ENCODE measurements around the gene VGLL4.
"Not testable (repeated sequence)": the region's sequence is repeated elsewhere in the genome, so short reads cannot be mapped to it uniquely, and the experiment has no call there.

Gene VGLL4

GRCh38 chr3:11607816-11608215 is 35.9 kb downstream of the VGLL4 start:
- Mint-ChIP-seq H3K4me1 (peaks cover 81% of the 10 kb centered on the region), H3K27me3 (no peaks in the 10 kb centered on the region), H3K9me3 (no peaks in the 10 kb centered on the region)

GRCh38 chr3:11606865-11607440 is 36.8 kb downstream of the VGLL4 start:
- Mint-ChIP-seq H3K27me3 (no peaks in the 10 kb centered on the region), H3K36me3 (peaks cover 6% of the 10 kb centered on the region), H3K4me3 (no peak overlapping the region), H3K9me3 (no peaks in the 10 kb centered on the region), H3K27ac (peak overlapping the region; percentile 67), H3K4me1 (peaks cover 78% of the 10 kb centered on the region)

More at GRCh38 chr3:11607816-11608215, 35.9 kb downstream of the VGLL4 start:
- Mint-ChIP-seq H3K4me3 (no peak overlapping the region), H3K27ac (no peak overlapping the region), H3K36me3 (peaks cover 6% of the 10 kb centered on the region)

GRCh38 chr3:11606090-11606784 is 37.5 kb downstream of the VGLL4 start:
- Mint-ChIP-seq H3K4me3 (no peak overlapping the region), H3K27me3 (no peaks in the 10 kb centered on the region), H3K36me3 (peaks cover 9% of the 10 kb centered on the region), H3K9me3 (no peaks in the 10 kb centered on the region), H3K4me1 (peaks cover 78% of the 10 kb centered on the region), H3K27ac (peak overlapping the region; percentile 59)

GRCh38 chr3:11605398-11605797 is 38.3 kb downstream of the VGLL4 start:
- Mint-ChIP-seq H3K27me3 (no peaks in the 10 kb centered on the region), H3K9me3 (no peaks in the 10 kb centered on the region), H3K27ac (no peak overlapping the region), H3K4me1 (peaks cover 70% of the 10 kb centered on the region), H3K4me3 (no peak overlapping the region), H3K36me3 (peaks cover 16% of the 10 kb centered on the region)

- Mint-ChIP-seq H3K4me1 (peaks cover 59% of the 10 kb centered on the region), H3K27ac (no peak overlapping the region), H3K4me3 (no peak overlapping the region), H3K9me3 (no peaks in the 10 kb centered on the region), H3K27me3 (no peaks in the 10 kb centered on the region), H3K36me3 (peaks cover 20% of the 10 kb centered on the region)
Measured at GRCh38 chr3:11604139-11604892, 39.4 kb downstream of the VGLL4 start.

GRCh38 chr3:11603628-11604027 is 40.1 kb downstream of the VGLL4 start:
- no peak overlapping the region for H3K27ac Mint-ChIP-seq

GRCh38 chr3:11602886-11603527 is 40.7 kb downstream of the VGLL4 start:
- peak overlapping the region; percentile 23 for H3K27ac Mint-ChIP-seq
- H3K9me3 Mint-ChIP-seq = no peaks in the 10 kb centered on the region
- H3K4me3 Mint-ChIP-seq = no peak overlapping the region
- H3K27me3 Mint-ChIP-seq = no peaks in the 10 kb centered on the region
- H3K4me1 Mint-ChIP-seq = peaks cover 58% of the 10 kb centered on the region
- peaks cover 26% of the 10 kb centered on the region for H3K36me3 Mint-ChIP-seq

More at GRCh38 chr3:11603628-11604027, 40.1 kb downstream of the VGLL4 start:
- Mint-ChIP-seq H3K36me3 (peaks cover 21% of the 10 kb centered on the region), H3K4me1 (peaks cover 58% of the 10 kb centered on the region), H3K9me3 (no peaks in the 10 kb centered on the region), H3K27me3 (no peaks in the 10 kb centered on the region), H3K4me3 (no peak overlapping the region)

- Mint-ChIP-seq H3K27ac (no peak overlapping the region), H3K27me3 (no peaks in the 10 kb centered on the region), H3K36me3 (peaks cover 31% of the 10 kb centered on the region), H3K9me3 (no peaks in the 10 kb centered on the region), H3K4me3 (no peak overlapping the region), H3K4me1 (peaks cover 51% of the 10 kb centered on the region)
Measured at GRCh38 chr3:11602239-11602840, 41.4 kb downstream of the VGLL4 start.

GRCh38 chr3:11601446-11602238 is 42.1 kb downstream of the VGLL4 start:
- no peaks in the 10 kb centered on the region for H3K27me3 Mint-ChIP-seq
- no peak overlapping the region for H3K4me3 Mint-ChIP-seq
- no peaks in the 10 kb centered on the region for H3K9me3 Mint-ChIP-seq
- H3K27ac Mint-ChIP-seq = no peak overlapping the region
- H3K4me1 Mint-ChIP-seq = peaks cover 50% of the 10 kb centered on the region
- peaks cover 37% of the 10 kb centered on the region for H3K36me3 Mint-ChIP-seq

- peaks cover 42% of the 10 kb centered on the region for H3K36me3 Mint-ChIP-seq
Measured at GRCh38 chr3:11600501-11601282, 43.0 kb downstream of the VGLL4 start.

GRCh38 chr3:11596387-11596786 is 47.3 kb downstream of the VGLL4 start:
- Mint-ChIP-seq H3K4me3 (no peak overlapping the region), H3K4me1 (peaks cover 34% of the 10 kb centered on the region), H3K27me3 (no peaks in the 10 kb centered on the region), H3K36me3 (peaks cover 41% of the 10 kb centered on the region), H3K27ac (no peak overlapping the region), H3K9me3 (no peaks in the 10 kb centered on the region)

More at GRCh38 chr3:11600501-11601282, 43.0 kb downstream of the VGLL4 start:
- Mint-ChIP-seq H3K4me1 (peaks cover 43% of the 10 kb centered on the region), H3K27ac (no peak overlapping the region), H3K4me3 (no peak overlapping the region), H3K9me3 (no peaks in the 10 kb centered on the region), H3K27me3 (no peaks in the 10 kb centered on the region)

- not testable (repeated sequence) for H3K4me3 Mint-ChIP-seq, H3K27ac Mint-ChIP-seq, H3K9me3 Mint-ChIP-seq, H3K27me3 Mint-ChIP-seq
- Mint-ChIP-seq H3K4me1 (peaks cover 43% of the 10 kb centered on the region), H3K36me3 (peaks cover 29% of the 10 kb centered on the region)
Measured at GRCh38 chr3:11595024-11595423, 48.7 kb downstream of the VGLL4 start.

GRCh38 chr3:11593318-11594034 is 50.2 kb downstream of the VGLL4 start:
- no peak overlapping the region for H3K4me3 Mint-ChIP-seq
- no peak overlapping the region for H3K27ac Mint-ChIP-seq
- H3K36me3 Mint-ChIP-seq = peaks cover 28% of the 10 kb centered on the region
- H3K9me3 Mint-ChIP-seq = no peaks in the 10 kb centered on the region
- H3K27me3 Mint-ChIP-seq = no peaks in the 10 kb centered on the region
- peaks cover 45% of the 10 kb centered on the region for H3K4me1 Mint-ChIP-seq
